ENCODE results near the gene GATAD2B.

GRCh38 chr1:153968000-153968363 lies 45.2 kb upstream of the GATAD2B start:
- TF ChIP-seq ZNF354C (tag by site-specific recombination; IDR thresholded peaks at IDR 0.05; ENCODE audit: borderline replicate concordance, low read depth) (no peak), TCF7L2 (IDR thresholded peaks at IDR 0.05; ENCODE audit: borderline replicate concordance, low read depth, low read length) (no peak), KLF17 (tag by site-specific recombination; IDR thresholded peaks at IDR 0.05) (no peak), ZBTB11 (tag by site-specific recombination; conservative IDR thresholded peaks at IDR 0.05; ENCODE audit: low read depth) (no peak), ZFHX2 (tag by site-specific recombination; conservative IDR thresholded peaks at IDR 0.05) (no peak), YY2 (tag by site-specific recombination; IDR thresholded peaks at IDR 0.05) (no peak), ZNF202 (tag by site-specific recombination; IDR thresholded peaks at IDR 0.05; ENCODE audit: borderline replicate concordance) (no peak)
